Psoas muscle (tissue), 8 donors: ENCODE measurements around the gene NIM1K. TPM values are rescaled to one million over a fixed set of nuclear protein-coding genes. Genes with fewer than 3 reads are reported as not detected.
"Not testable (repeated sequence)": the region's sequence is repeated elsewhere in the genome, so short reads cannot be mapped to it uniquely, and the experiment has no call there.

Experiments
- ATAC-seq, 4 donors: fragments of 200-7000 bp; cut with Tn5 transposase; one replicate each; pipeline ENCODE4 v1.9.1; 2020; ENCODE audit warnings: moderate library complexity in 3 of 4, mild to moderate bottlenecking in 2 of 4
- DNase-seq, 2 donors: peaks; one replicate each; pipeline ENCODE4 v3.0.0-alpha.2; 2020
- H3K27ac ChIP-seq: fragments of 200-600 bp; one replicate; pipeline ENCODE4 v1.8.0; 2022
- H3K27me3 ChIP-seq, 3 donors: fragments of 200-600 bp in 1 of 3; one replicate each; pipeline versions ENCODE4 v1.6.1 to v1.8.0; 2013 to 2022; ENCODE audit warnings: low read length in 2 of 3, mild to moderate bottlenecking in 2 of 3, moderate library complexity in 1 of 3; ENCODE audit not compliant: insufficient read depth in 3 of 3
- H3K36me3 ChIP-seq, 2 donors: fragments of 200-600 bp in 1 of 2; one replicate each; pipeline versions ENCODE4 v1.6.1 to v1.8.0; 2013 to 2022; ENCODE audit warnings: low read depth in 1 of 2, mild to moderate bottlenecking in 1 of 2, moderate library complexity in 1 of 2; ENCODE audit not compliant: insufficient read depth in 1 of 2
- H3K4me1 ChIP-seq: fragments of 200-600 bp; one replicate; pipeline ENCODE4 v1.8.0; 2022
- H3K4me3 ChIP-seq: fragments of 200-600 bp; one replicate; pipeline ENCODE4 v1.8.0; 2022; ENCODE audit warnings: mild to moderate bottlenecking
- H3K9me3 ChIP-seq: fragments of 200-600 bp; one replicate; pipeline ENCODE4 v1.8.0; 2022
- CTCF ChIP-seq: fragments of 200-600 bp; IDR thresholded peaks from one replicate; pipeline ENCODE4 v1.8.0; 2022; ENCODE audit warnings: antibody characterized with exemption
- WGBS, 3 donors: extraction: QIAGEN DNeasy Blood & Tissue Kit; methylation state at CpG; one replicate each; pipeline versions ENCODE4 v1.1.6 to v1.1.7; 2013; 5-methylcytosine and 5-hydroxymethylcytosine counted together
- intact Hi-C, 2 donors: fragments of 100-400 bp; cut with DNase I; formaldehyde crosslinking; loops; one replicate each; pipeline versions ENCODE4 v1.11.0 to v1.14.2; 2022
- polyA plus RNA-seq, 3 donors: library from polyadenylated mRNA; stranded (reverse); fragments of 200-250 nt; gene quantifications; one replicate each; pipeline ENCODE4 v1.2.3, GENCODE V29; 2013
- total RNA-seq, 4 donors: library from RNA; stranded (reverse); fragmentation: NEBNext Ultra II Directional in 2 of 4; extraction: Animal tissue kit (Norgen Biotek cat#: 25700) in 2 of 4; gene quantifications; one replicate each; pipeline versions ENCODE4 v1.2.1 to v1.2.4, GENCODE V29; 2021 to 2023
- donor health status: healthy with polysubstance abuse.
- donor health status: DM: no; HTN: no; CAD: no; lungs with moderate emphysema.
- donor health status: Bipolar disorder and iron deficiency.
- donor health status: healthy.
- donor health status: DM: yes; HTN: yes; CAD: no.
- donor health status: DM: no; HTN: no; CAD: no.
- donor health status: DM: no; HTN: no; CAD: no.
- donor health status: DM: yes; HTN: yes; CAD: no.

The NIM1K gene
- total and polyA plus RNA-seq, 7 donors = 0.10 to 0.25 (median 0.20) TPM; not detected in 1

- ATAC-seq = no peak
- 72 to 78% (median 78%) methylated on average over 1 of the region's 1 CpG for WGBS, 3 donors
- Histone ChIP-seq H3K27me3 (no peaks in the 10 kb centered on the region), H3K9me3 (no peaks in the 10 kb centered on the region), H3K27ac (no peak overlapping the region), H3K4me3 (no peak overlapping the region), H3K4me1 (peaks cover 5% of the 10 kb centered on the region), H3K36me3 (peaks cover 0 to 7% of the 10 kb centered on the region in 2 donors)
- TF ChIP-seq CTCF = no peak
- intact Hi-C loops = no loop called here
- no peak for DNase-seq
Observed at GRCh38 chr5:43304525-43304924, 112.5 kb downstream of the NIM1K start.

- Histone ChIP-seq H3K4me1 (peaks cover 5% of the 10 kb centered on the region), H3K4me3 (no peak overlapping the region), H3K9me3 (no peaks in the 10 kb centered on the region), H3K27me3 (no peaks in the 10 kb centered on the region), H3K36me3 (peaks cover 0 to 7% of the 10 kb centered on the region in 2 donors), H3K27ac (no peak overlapping the region)
- DNase-seq = no peak
- ATAC-seq = peak in 2 of 4 donors; percentile 44 to 84
- intact Hi-C loops = loop anchor here in 1 of 2 donors (5.0 kb wide), 1 partner anchor 234 kb away; no protein-coding TSS in a partner anchor
- peak; percentile 65 for TF ChIP-seq CTCF
- WGBS, 3 donors = 70 to 89% (median 86%) methylated on average over 1 of the region's 1 CpG
Observed at GRCh38 chr5:43305948-43306565, 114.0 kb downstream of the NIM1K start.

GRCh38 chr5:43306954-43307353 lies 114.9 kb downstream of the NIM1K start:
- not testable (repeated sequence) for H3K4me1 ChIP-seq, H3K4me3 ChIP-seq, H3K27me3 ChIP-seq, DNase-seq, H3K36me3 ChIP-seq, H3K9me3 ChIP-seq, ATAC-seq, H3K27ac ChIP-seq
- intact Hi-C loops = loop anchor here in 1 of 2 donors (5.0 kb wide), 1 partner anchor 235 kb away; no protein-coding TSS in a partner anchor
- 83 to 91% (median 88%) methylated on average over 5 of the region's 5 CpGs for WGBS, 3 donors

- H3K4me3 ChIP-seq = no peak overlapping the region
- ATAC-seq (no peak), DNase-seq (no peak)
- 81 to 88% (median 83%) methylated on average over 3 of the region's 3 CpGs for WGBS, 3 donors
- H3K27ac ChIP-seq = no peak overlapping the region
- peaks cover 11% of the 10 kb centered on the region for H3K4me1 ChIP-seq
- H3K27me3 ChIP-seq = no peaks in the 10 kb centered on the region
- H3K9me3 ChIP-seq = no peaks in the 10 kb centered on the region
- intact Hi-C loops = loop anchor here in 1 of 2 donors (5.0 kb wide), 1 partner anchor 237 kb away; no protein-coding TSS in a partner anchor
- TF ChIP-seq CTCF = no peak
- H3K36me3 ChIP-seq = peaks cover 0 to 7% of the 10 kb centered on the region in 2 donors
Observed at GRCh38 chr5:43309122-43309521, 117.1 kb downstream of the NIM1K start.

- intact Hi-C loops = loop anchor here (5.0 to 10.0 kb wide), 3 partner anchors 175 to 237 kb away; partner anchors contain the start of genes TMEM267 (in 1 of the 2) and ZNF131 (in 1 of the 2)
- ATAC-seq (no peak), DNase-seq (no peak)
- no peak overlapping the region for H3K4me3 ChIP-seq
- no peaks in the 10 kb centered on the region for H3K9me3 ChIP-seq
- no peak for TF ChIP-seq CTCF
- peaks cover 0 to 7% of the 10 kb centered on the region in 2 donors for H3K36me3 ChIP-seq
- peaks cover 11% of the 10 kb centered on the region for H3K4me1 ChIP-seq
- H3K27ac ChIP-seq = no peak overlapping the region
- H3K27me3 ChIP-seq = no peaks in the 10 kb centered on the region
Observed at GRCh38 chr5:43309637-43310036, 117.6 kb downstream of the NIM1K start.
